Panc1 (cell line): ENCODE measurements around the gene GTF3A. TPM values are rescaled to one million over a fixed set of nuclear protein-coding genes. Genes with fewer than 3 reads are reported as not detected.

Experiments used
- ATAC-seq: fragments of 200-7000 bp; cut with Tn5 transposase; 2 replicates; pipeline ENCODE4 v1.9.1; 2020; ENCODE audit warnings: mild to moderate bottlenecking, moderate library complexity
- BruUV-seq: library from RNA; stranded (reverse); fragments of 400-500 nt; replicated peaks from 2 replicates; lab custom pipeline; 2021; lab: Mats Ljungman, UMichigan
- CTCF ChIA-PET: fragments of 300-600 bp; sonication (Branson Sonifier 250); formaldehyde crosslinking; loops from one replicate; lab custom pipeline; 2022; ENCODE audit warnings: antibody characterized with exemption; lab: Charles Lee
- POLR2A ChIA-PET: fragments of 300-600 bp; sonication (Branson Sonifier 250); formaldehyde crosslinking; loops from one replicate; lab custom pipeline; 2022; ENCODE audit warnings: antibody characterized with exemption; lab: Charles Lee
- DNase-seq: peaks from one replicate; pipeline ENCODE4 v3.0.0-alpha.2; 2010; ENCODE audit warnings: low read depth, low spot score
- H3K27ac ChIP-seq: 2 replicates; pipeline ENCODE4 v1.5.1; 2011; ENCODE audit warnings: mild to moderate bottlenecking, low read length, inconsistent platforms
- H3K27me3 ChIP-seq: fragments of 200-500 bp; sonication (Bioruptor generic); 2 replicates; pipeline ENCODE4 v1.6.0; 2014; ENCODE audit warnings: low read length, inconsistent platforms; ENCODE audit not compliant: control insufficient read depth, insufficient read depth
- H3K36me3 ChIP-seq: fragments of 200-500 bp; sonication (Bioruptor generic); 2 replicates; pipeline ENCODE4 v1.5.1; 2014; ENCODE audit warnings: inconsistent platforms, mild to moderate bottlenecking, low read length, moderate library complexity; ENCODE audit not compliant: control insufficient read depth, insufficient read depth
- H3K4me1 ChIP-seq: 2 replicates; pipeline ENCODE4 v1.5.1; 2011; ENCODE audit warnings: inconsistent platforms, mild to moderate bottlenecking, low read length, moderate library complexity; ENCODE audit not compliant: control insufficient read depth, insufficient read depth
- H3K4me3 ChIP-seq, 2 experiments: 2 replicates each; pipeline ENCODE4 v1.5.1; 2011 to 2012; ENCODE audit warnings: low read depth in 2 of 2, low read length in 2 of 2, mild to moderate bottlenecking in 2 of 2, inconsistent platforms in 1 of 2, moderate library complexity in 1 of 2
- H3K9me3 ChIP-seq: fragments of 200-500 bp; sonication (Bioruptor generic); 2 replicates; pipeline ENCODE4 v1.5.1; 2014; ENCODE audit warnings: low read depth, mild to moderate bottlenecking, inconsistent platforms, low read length, moderate library complexity; ENCODE audit not compliant: control insufficient read depth, insufficient read depth
- POLR2AphosphoS5 ChIP-seq: IDR thresholded peaks from 2 replicates; pipeline ENCODE4 v1.6.1; 2012; ENCODE audit warnings: mild to moderate bottlenecking, low read depth, low read length, moderate library complexity
- SIN3A ChIP-seq: IDR thresholded peaks from 2 replicates; pipeline ENCODE4 v1.6.1; 2012; ENCODE audit warnings: low read depth, mild to moderate bottlenecking, low read length, moderate library complexity, borderline replicate concordance; ENCODE audit not compliant: insufficient read depth
- TCF7L2 ChIP-seq: IDR thresholded peaks from 2 replicates; pipeline ENCODE4 v1.6.1; 2011; ENCODE audit warnings: mild to moderate bottlenecking, low read depth, low read length, inconsistent platforms
- in situ Hi-C: cut with HindIII; loops from 2 replicates; pipeline ENCODE4 v1.10.0; 2016; ENCODE audit warnings: low sequenced_read_pairs, low pct_unique_long_range_greater_than_20kb
- intact Hi-C: fragments of 100-400 bp; cut with micrococcal nuclease; formaldehyde crosslinking; loops from one replicate; pipeline ENCODE4 v1.10.0; 2022; ENCODE audit not compliant: unreplicated experiment
- total RNA-seq: library from RNA; stranded (reverse); gene quantifications from one replicate; pipeline ENCODE4 v1.2.1, GENCODE V29; 2021; ENCODE audit not compliant: unreplicated experiment
- TF ChIP-seq, protein P1 (sequence below): fragments of 450-650 bp; IDR thresholded peaks from 2 replicates; pipeline ENCODE4 v1.5.1; 2017; ENCODE audit warnings: mild to moderate bottlenecking
- TF ChIP-seq, protein P2 (sequence below), 2 experiments: IDR thresholded peaks; 2 replicates each; pipeline ENCODE4 v1.6.1; 2011 to 2012; ENCODE audit warnings: low read depth in 2 of 2, control low read depth in 1 of 2, low read length in 1 of 2, mild to moderate bottlenecking in 1 of 2, moderate library complexity in 1 of 2; ENCODE audit not compliant: insufficient read depth in 1 of 2

The GTF3A gene
- total RNA-seq, 1 experiment from 2014 or later = 111 TPM

DNA sequence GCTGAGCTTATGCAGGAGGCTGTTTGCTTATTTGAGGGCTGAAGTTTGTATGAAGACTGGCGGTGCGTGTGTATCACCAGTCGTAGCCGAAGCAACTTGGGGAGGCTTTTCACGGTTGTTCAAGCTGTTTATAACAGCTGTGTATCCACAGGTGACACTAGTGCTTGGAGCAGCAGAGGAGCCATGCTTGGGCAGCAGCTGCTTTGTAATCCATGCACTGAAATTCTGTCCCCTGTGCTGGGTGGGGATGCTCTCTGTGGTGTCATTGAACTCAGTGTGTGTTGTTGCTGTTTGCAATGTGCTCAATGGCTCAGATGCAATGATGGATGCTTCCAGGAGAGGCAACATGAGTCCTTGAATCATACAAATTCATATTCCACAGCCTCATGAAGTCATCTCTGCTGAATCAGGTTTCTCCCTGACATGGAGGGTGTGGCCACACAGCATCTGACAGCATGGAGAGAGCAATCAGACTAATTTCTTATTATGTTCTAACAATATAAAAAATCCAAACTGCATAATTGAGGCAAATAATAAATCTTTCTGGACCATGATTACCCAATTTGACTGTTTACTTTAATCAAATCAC, 18.8 kb upstream of the GTF3A start:
- no peak for DNase-seq
- no TSS peak for BruUV-seq
- intact Hi-C loops (no loop called here), in situ Hi-C loops (no loop called here)
- POLR2A ChIA-PET = interaction anchor here (0.5 to 0.7 kb wide), 2 partner anchors 13 to 32 kb away, joined by 3 to 5 read pairs; no protein-coding TSS in a partner anchor
- no peaks in the 10 kb centered on the region for H3K36me3 ChIP-seq
- ATAC-seq = no peak
- TF ChIP-seq, protein P1, sequence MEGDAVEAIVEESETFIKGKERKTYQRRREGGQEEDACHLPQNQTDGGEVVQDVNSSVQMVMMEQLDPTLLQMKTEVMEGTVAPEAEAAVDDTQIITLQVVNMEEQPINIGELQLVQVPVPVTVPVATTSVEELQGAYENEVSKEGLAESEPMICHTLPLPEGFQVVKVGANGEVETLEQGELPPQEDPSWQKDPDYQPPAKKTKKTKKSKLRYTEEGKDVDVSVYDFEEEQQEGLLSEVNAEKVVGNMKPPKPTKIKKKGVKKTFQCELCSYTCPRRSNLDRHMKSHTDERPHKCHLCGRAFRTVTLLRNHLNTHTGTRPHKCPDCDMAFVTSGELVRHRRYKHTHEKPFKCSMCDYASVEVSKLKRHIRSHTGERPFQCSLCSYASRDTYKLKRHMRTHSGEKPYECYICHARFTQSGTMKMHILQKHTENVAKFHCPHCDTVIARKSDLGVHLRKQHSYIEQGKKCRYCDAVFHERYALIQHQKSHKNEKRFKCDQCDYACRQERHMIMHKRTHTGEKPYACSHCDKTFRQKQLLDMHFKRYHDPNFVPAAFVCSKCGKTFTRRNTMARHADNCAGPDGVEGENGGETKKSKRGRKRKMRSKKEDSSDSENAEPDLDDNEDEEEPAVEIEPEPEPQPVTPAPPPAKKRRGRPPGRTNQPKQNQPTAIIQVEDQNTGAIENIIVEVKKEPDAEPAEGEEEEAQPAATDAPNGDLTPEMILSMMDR = no peak
- TF ChIP-seq TCF7L2 (no peak), POLR2AphosphoS5 (no peak), SIN3A (no peak)
- TF ChIP-seq, protein P2, sequence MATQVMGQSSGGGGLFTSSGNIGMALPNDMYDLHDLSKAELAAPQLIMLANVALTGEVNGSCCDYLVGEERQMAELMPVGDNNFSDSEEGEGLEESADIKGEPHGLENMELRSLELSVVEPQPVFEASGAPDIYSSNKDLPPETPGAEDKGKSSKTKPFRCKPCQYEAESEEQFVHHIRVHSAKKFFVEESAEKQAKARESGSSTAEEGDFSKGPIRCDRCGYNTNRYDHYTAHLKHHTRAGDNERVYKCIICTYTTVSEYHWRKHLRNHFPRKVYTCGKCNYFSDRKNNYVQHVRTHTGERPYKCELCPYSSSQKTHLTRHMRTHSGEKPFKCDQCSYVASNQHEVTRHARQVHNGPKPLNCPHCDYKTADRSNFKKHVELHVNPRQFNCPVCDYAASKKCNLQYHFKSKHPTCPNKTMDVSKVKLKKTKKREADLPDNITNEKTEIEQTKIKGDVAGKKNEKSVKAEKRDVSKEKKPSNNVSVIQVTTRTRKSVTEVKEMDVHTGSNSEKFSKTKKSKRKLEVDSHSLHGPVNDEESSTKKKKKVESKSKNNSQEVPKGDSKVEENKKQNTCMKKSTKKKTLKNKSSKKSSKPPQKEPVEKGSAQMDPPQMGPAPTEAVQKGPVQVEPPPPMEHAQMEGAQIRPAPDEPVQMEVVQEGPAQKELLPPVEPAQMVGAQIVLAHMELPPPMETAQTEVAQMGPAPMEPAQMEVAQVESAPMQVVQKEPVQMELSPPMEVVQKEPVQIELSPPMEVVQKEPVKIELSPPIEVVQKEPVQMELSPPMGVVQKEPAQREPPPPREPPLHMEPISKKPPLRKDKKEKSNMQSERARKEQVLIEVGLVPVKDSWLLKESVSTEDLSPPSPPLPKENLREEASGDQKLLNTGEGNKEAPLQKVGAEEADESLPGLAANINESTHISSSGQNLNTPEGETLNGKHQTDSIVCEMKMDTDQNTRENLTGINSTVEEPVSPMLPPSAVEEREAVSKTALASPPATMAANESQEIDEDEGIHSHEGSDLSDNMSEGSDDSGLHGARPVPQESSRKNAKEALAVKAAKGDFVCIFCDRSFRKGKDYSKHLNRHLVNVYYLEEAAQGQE (IDR thresholded peaks at IDR 0.05; ENCODE audit: insufficient read depth in 1 of 2, low read depth in 2 of 2, low read length in 1 of 2) = no peak
- no peaks in the 10 kb centered on the region for H3K9me3 ChIP-seq
- CTCF ChIA-PET = no interaction called here
- no peak overlapping the region for H3K4me3 ChIP-seq
- H3K27me3 ChIP-seq = no peaks in the 10 kb centered on the region
- peaks cover 5% of the 10 kb centered on the region; the same call in 1 of the 2 replicates for H3K4me1 ChIP-seq
- no peak overlapping the region for H3K27ac ChIP-seq

DNA sequence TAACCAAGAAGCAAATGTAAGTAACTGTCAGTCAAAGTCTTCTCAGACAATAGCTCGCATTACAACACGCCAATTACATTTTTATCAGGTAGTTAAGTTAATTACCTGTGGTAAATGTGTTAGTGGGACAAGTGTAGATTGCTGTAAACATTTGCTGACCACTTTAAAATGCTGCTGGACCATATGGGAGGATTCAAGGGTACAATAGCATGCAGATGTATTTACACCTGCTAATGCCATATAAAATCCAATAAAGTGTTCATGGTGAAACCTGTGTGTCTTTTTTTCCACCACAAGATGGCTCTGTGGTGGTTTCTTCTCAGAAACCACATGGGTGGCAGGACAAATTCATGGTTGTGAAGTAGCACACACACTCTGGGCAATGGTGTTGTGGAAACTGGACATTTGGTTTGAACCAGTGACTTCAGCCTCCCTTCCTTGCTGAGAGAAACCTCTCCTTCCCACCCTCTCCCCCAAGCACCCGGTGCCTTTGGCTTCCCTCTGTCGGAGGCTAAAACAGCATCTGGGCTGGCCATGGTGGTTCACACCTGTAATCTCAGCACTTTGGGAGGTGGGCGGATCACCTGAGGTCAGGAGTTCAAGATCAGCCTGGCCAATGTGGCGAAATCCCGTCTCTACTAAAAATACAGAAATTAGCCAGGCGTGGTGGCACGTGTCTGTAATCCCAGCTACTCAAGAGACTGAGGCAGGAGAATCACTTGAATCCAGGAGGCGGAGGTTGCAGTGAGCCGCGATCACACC, 18.1 kb upstream of the GTF3A start:
- BruUV-seq = no TSS peak
- peak; percentile 75 for ATAC-seq
- Histone ChIP-seq H3K4me1 (peaks cover 5% of the 10 kb centered on the region; the same call in 1 of the 2 replicates), H3K27me3 (no peaks in the 10 kb centered on the region), H3K9me3 (no peaks in the 10 kb centered on the region), H3K4me3 (0 out of 4 replicates have a peak overlapping the region, but pooled peaks of 1 of the 2 experiments have one; percentile 6), H3K27ac (no peak overlapping the region), H3K36me3 (no peaks in the 10 kb centered on the region)
- POLR2A ChIA-PET = no interaction called here
- DNase-seq = no peak
- CTCF ChIA-PET = no interaction called here
- in situ Hi-C loops = no loop called here
- intact Hi-C loops = no loop called here
- TF ChIP-seq, protein P1 = peak; percentile 71
- TF ChIP-seq SIN3A = no peak
- TF ChIP-seq, protein P2 (IDR thresholded peaks at IDR 0.05; ENCODE audit: insufficient read depth in 1 of 2, low read depth in 2 of 2, low read length in 1 of 2) = no peak
